Stimulated activated CD4-positive, alpha-beta T cell treated with anti-CD3 and anti-CD28 coated beads, Interleukin-2, amount 100 ng/mL, for 24 hours (primary cell): ENCODE data around the gene C4orf54.

ENCODE experiments used
- DNase-seq, 2 donors: peaks; one replicate each; pipeline ENCODE4 v3.0.0-alpha.2; 2020

The C4orf54 gene

DNA sequence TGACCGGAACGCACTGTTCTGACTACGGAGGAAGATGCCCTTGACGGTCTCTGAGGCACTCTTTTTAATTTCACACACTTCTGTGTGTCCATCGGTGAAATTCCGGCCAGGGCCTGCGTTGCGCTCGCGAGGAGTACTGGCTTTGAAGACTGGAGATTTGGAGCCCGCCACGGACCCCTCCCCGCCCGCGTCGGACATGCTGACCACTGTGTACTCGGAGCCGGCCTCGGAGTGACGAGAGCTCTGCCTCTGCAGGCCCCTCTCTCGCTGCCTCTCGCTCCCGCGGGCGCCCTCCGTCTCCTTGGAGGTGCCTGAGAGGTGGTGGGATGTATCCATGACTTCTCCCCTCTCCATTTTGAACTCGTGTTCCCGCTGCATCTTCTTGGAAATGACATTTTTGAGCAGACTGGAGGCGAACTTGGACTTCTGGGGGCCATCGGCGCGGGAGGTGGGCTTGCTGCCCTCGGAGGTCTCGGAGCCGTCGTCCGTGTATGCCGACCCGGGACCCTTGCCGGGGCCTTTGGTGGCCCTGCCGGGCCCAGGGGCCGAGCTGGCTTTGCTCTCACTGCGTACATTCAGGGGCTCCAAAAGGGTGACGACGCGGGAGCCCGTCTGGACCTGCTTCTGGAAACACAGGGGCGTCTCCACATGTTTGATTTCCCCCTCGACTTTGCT lies 5.7 kb downstream of the C4orf54 start:
- DNase-seq = no peak

DNA sequence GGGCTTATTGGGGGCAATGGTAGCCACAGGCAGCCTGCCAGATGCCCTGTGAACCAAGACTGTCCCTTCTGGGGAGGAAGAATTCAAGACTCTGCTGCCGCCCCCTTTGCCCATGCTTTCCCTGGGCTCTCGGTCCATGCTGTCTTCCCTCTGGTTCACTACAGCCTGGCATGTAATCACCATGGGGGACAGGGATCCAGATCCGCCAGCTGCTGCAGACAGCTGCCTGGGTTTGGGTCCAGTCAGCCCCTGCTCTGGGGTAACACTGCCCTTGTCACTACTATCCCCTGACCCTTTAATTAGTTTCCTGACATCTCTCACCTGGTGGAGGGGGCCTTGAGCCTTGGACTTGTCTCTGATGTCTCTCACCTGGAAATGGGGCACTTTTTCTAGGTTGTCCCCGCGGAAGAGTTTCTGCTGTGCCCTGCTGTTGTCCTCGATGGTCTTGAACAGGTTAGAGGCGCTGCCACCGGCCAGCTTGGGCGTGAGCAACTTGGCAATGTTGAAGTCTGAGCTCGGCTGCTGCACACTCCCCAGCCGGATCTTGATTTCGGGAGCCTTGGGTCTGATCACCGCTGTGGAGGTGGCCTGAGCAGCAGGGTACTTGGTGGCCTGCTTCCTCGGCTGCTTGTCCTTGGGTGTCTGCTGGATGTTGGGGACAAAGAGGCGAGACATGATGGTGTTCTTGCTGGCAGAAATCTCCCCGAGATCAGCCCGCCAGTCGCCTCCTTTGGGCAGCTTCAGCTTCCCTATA lies 6.4 kb downstream of the C4orf54 start:
- no peak for DNase-seq

DNA sequence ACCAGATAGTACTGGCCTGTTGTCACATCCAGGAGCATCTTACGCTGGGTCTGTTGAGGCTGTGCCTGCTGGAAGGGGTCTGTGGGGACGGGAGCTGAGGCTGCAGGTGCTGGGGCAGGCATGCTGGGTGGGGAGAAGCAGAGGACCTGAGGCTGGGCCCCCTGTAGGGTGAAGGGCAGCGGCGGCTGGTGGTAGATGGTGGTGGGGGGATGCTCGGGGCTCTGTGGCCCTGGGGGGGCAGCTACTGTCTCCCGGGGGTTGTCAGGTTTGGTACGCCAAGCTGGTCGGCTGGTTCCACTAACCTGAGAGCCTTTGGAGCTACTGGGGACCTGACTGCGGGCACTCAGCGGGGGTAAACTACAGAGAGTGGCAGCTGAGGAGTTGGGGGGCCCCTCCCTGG lies 7.8 kb downstream of the C4orf54 start:
- DNase-seq = no peak

DNA sequence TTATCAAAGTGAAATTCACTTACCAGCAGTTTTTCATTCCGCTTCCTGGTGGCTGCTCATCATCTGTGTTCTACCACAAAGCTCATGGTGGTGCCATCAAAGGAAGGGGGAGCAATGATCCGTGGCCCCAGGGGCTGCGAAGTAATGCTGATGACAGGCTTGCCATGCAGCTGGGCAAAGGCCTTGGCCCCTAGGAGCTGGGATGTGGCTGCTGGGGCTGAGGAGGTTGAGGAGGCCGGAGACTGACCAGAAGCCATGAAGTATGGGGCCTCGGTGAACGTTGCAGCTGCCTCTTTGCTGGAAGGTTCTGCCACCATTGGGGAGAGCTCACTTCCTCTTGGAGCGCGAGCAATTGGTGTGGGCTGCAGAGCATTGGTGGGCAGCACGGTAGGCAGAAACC lies 8.4 kb downstream of the C4orf54 start:
- DNase-seq = no peak

DNA sequence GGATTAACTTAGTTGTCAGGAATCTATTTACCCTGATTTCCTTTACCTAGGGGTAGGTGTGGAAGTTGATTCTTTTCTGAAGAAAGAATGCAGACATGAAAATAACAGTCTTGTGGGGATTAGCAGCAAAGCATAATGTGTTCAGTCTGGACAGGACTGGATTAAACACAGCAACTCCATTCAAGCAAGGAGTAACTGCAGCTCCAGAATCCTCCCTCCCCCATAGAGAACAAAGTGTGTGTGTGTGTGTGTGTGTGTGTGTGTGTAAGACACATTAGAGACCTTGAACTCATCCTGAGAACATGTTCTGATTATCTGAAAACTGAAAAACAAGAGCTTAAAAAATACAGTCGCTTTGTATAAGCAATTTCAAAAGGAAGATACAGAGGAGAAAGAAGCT lies 9.3 kb downstream of the C4orf54 start:
- DNase-seq = no peak

DNA sequence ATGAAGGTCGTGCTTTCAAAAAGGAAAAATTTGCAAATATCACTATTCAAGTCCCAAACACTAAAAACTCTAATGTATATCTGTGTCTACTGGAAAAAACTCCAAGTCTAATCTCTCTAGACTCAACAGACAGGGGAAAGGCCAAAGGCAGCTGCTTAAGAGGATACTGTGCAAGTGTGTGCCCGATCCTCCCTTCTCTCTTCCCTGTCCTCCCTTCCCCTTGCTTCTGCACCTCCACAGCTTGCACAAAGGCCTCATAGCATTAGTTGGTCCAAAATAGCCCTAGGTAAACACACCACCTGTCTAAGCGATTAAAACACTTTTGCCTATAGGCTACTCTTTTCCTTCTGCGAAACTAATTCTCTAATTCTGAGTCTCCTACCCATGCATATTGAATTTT lies 10.6 kb downstream of the C4orf54 start:
- DNase-seq = no peak

DNA sequence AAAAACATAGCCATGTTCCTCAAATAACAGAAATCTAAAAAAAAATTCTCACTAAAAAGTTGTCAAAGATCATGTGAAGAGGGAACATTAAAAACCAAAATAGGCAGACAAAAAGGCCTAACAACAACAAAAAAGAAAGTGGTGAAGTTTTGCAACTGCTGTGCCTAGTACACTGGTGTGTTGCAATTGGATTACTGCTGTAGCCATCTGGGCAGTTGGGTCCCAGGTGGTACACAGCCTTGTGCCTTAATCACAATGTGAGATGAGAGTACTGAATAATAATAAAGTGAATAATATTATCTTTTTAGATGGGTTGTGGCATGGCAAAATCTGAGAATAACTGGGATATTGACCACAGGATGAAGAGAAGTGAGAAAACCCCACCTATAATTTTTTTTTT lies 12.0 kb downstream of the C4orf54 start:
- DNase-seq = no peak

DNA sequence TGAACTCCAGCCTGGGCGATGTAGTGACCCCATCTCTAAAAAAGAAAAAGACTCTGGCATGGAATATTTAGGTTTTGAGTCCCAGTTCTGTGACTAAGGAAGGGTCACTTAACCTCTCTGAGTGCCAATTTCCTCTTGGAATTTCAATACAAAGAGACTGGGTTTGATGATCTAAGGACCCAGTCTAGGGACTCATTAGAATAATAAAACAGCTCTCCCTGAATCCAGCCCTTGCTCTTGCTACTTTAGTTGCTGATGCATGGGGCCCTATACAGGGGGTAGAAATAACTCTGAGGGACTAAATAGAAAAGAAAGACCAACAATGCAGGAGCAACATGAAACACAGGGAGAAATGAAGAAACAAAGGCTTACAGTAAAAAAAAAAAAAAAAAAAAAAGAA lies 12.6 kb downstream of the C4orf54 start:
- no peak for DNase-seq

DNA sequence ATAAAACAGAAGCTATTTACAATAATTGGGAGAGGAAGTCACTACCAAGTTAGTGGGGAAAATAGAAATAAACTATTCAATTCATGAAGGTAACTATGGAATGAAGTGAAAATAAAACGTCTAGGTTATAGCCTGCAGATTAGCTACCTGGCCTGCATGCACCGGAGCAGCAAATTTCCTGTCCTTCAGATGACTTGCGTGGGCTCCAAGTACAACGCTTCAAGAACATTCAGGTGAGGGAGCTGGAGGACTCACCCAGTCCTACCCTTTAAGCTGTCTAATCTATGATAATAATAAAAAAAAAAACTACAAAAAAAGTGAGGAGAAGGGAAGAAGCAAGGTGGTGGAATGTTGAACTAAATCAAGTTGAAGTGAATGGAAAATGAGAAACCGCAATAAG lies 13.2 kb downstream of the C4orf54 start:
- no peak for DNase-seq

DNA sequence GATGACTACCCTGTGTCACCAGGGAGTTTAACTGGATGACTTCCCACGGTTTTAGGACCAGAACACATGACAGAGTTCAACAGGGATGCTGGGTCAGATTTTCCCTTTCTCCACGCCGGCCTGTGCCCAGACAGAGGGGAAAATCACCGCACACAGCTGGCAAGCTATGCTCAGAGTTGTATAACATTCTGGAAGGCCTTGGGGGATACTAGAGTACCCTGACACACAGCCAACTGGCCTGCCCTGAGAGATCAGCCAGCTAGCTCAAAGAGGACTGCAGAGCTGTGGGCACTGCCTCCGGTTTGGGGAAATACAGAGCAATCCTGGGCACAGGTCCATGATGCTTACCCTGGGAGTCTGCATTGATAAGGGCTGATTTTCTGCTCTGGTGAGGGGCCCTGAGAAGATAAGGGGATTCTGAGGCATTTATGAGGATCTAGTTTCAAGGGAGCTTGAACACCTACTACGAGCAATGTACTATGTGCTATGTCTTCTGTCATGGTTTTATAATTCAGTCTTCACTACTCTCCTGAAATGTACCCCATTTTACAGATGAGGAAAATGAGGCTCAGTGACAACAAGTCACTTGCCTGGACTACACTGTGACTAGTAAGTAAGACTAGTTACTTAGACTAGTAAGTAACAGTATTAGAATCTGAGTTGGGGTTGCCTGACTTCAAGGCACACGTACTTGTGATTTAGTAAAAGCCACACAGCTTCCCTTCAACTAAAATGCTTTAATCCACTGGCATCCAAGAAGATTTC lies 14.7 kb downstream of the C4orf54 start:
- no peak for DNase-seq

DNA sequence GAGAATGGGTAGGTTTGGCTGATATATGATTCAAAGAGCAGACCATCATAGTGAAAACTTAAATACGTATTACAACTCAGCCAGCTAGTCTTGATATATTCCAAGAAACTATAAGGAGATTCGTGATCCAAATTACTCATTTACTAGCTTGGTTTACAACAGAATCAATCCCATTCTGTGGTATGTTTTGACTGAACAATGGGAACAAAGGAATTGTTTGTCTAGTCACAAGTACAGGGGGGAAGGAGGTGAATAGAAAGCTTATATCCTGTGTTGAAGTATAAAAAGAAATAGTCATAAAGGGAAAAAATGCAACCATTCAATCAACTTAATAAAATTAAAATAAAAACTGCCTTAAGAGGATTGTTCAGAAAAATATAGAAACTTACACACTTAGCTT lies 17.0 kb downstream of the C4orf54 start:
- no peak for DNase-seq

DNA sequence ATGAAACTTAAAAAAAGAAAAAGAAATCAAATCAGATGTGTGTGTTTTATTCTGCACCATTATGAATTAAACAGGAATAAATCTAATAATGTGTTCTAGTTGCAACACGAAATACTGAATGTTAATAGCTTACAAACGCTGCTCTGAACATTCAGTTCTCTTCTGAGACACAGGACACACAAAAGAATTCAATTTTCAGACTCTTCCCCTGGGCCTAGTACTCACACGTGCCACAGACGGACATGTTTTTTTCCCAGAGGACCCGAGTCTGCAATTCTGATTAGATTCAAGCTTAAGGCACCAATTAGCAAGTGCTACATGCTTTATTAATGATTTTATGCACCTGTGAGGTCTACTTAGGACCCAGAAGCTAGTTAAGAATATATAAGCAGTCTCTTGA lies 20.5 kb downstream of the C4orf54 start:
- no peak for DNase-seq

DNA sequence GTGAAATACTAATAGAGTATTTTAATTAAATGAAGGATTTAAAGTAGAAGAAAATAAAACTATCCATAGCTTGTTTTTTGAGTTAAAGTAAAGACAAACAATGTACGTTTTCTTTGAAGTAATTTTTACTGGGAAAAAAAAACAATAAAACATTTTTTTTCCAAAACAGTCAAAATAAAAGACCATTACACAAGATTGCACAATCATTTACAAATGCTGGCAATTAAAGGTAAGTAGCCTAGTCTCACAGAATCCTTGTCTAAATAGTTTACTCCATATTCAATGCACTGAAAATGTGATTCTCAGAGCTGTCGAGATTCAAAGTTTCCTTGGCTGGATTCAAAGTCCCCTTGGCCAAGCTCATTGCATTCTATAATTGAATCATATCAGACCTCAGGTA lies 21.2 kb downstream of the C4orf54 start:
- no peak for DNase-seq

DNA sequence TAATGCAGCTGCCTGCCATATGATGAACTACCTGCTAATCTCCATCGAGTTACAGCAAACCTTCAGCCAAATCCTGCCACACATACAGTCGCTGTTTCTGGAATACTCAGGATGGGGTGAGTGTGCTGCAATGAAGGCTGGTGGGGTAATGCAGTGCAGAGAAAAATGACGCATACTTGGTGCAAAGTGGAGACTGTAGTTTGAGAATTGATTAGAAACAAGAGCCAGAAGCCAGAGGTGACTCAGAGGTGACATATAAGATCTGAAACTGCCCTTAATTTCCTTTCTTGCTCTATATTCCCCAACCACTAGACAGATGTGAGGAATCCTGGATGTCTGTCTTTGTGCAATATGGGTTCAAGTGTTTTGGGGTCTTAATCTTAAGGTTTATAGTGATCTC lies 22.0 kb downstream of the C4orf54 start:
- no peak for DNase-seq

DNA sequence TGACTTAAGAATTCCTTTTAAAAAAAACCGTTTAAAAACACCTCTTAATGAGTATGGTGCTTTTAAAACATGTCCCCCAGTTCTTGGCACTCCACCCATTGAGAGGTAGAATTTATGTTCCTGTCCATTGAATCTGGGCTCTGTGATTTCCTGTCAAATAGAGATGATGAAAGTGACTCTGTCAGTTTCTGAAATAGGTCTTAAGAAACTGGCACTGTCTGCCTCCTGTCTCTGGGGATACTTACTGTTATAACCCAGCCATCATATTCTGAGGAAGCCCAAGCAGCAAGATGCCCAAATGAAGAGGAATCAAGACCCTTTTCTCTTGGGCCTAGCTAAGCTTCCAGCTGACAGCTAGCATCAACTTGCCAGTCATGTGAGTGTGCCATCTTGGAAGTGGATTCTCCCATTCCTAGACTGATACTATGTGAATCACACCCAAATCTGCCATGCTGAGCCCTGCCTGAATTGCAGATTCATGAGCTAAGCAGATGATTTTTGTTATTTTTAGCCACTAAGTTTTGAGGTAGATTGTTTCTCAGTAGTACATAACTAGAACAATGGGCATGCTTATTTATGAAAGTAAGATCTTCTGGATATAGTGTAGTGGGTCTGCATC lies 22.8 kb downstream of the C4orf54 start:
- no peak for DNase-seq

DNA sequence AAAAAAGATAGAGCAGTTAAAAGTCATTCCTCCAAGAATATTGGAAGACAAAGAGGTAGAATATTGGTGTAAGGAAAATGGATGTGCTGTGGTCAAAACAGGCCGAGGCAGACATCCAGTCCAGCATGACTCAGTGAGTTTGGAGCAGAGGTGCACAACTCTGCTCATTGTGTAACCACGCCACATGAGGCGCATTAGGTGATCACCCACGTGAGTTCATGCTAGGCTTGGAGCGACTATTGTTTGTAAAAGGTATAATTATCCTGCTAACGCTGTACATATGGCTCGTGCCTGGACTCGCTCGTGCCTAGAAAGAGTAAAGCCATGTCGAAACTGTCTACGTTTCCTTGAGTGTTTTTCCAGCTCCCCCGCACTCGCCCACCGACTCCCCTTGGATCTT lies 23.9 kb downstream of the C4orf54 start:
- no peak for DNase-seq

DNA sequence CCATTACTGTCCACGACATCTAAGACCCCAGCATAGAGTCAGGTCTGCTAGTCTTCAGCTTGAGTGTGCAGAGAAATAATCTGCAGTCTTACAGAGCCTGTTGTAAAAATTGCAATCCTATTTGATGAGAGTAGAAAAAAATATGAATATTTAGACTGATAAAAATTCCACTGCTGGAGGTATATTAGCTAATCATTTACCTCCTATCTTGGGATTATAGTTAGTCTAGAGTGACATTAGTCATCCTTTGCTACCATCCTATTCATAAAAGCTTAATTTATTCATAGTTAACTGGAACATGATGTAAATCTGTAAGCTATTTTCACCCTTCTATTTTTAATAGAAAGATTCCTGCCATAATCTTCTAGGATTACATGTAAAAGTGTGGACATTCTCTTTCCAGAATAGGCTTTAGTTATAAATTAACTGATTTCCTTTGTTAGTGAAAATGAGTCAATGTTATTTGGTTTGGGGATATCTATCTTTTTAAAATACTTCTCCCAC lies 26.7 kb downstream of the C4orf54 start:
- no peak for DNase-seq

DNA sequence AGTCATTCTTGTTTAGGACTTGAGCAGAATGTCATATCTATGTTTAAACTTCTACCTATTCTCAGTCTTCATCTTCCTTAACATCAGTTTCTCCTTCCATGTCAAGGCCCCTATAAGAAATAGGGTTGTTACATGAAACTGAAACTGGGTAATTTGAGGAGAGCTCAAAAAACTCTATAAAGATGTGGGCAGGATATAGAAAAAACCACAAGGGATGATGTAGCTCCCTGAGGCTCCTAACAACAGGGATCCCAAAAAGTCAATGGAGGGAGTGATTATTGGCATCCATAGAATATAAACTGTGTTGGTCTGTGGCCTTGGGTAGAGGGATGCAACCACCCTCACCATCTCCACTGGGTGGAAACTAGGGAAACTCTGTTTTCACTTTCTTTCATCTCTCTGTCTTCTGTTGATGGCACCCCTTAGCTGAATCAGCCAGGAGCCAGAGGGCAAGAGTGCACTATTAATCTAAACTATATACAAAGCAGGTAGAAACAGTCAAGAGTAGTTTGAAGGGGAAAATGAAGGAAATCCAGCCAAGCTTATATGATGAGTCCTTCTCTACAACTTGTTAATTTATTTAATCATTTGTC lies 27.6 kb downstream of the C4orf54 start:
- no peak for DNase-seq

DNA sequence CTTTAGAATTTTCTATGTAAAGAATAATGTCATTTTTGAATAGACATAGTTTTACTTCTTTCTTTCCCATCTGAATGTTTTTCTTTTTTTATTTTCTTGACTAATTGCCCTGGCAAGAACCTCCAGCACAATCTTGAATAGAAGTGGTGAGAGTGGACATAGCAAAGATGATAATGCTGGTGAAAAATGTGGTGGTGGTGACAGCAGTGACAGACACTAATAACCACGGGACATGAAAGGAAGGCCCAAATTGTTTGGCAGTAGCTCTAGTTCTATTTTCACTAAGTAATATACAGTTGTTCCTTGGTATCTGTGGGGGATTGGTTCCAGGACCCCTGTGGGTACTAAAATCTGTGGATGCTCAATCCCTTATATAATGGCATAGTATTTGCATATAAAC lies 29.6 kb downstream of the C4orf54 start:
- no peak for DNase-seq

DNA sequence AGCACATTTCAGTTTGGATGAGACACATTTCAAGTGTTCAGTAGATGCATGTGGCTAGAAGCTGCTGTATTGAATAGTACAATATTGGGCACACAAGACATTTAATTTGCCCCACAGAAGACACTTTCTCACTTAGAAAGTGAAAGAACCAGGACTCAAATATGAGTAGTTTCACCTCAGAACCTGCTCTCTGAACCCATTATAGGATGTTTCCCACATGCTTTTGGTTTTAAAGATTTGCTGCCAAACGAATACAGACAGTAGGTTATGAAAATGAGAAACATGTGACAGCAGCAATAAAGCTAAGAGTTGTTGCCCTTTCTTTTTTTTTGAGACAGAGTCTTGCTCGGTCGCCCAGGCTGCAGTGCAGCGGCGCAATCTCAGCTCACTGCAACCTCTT lies 32.3 kb downstream of the C4orf54 start:
- DNase-seq = no peak

DNA sequence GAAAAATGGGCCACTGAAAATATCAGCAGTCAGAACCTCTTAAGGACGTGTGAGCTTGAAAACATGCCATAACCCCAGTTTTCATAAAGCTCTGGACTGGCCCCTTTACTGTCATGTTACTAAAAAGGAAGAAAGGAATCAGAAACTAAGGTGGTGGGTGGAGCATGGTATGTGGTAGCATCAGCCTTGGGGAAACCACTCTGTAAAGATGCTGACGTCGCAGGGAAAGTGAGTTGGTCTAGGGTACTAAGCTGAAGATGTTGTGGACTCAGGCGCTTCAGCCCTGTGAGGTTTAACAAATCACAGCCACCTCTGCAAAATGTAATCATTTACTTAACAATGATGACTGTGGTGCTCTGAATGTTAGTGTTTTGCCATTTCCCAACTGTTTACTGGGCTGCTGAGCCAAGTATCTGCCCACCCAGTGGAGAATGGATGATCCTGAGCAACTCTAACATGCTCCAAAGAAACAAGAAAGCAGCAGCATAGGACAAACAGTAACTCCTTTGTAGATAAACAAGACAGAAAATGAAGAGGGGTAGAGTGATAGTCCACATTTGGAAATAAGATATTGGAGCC lies 33.4 kb downstream of the C4orf54 start:
- DNase-seq = no peak

DNA sequence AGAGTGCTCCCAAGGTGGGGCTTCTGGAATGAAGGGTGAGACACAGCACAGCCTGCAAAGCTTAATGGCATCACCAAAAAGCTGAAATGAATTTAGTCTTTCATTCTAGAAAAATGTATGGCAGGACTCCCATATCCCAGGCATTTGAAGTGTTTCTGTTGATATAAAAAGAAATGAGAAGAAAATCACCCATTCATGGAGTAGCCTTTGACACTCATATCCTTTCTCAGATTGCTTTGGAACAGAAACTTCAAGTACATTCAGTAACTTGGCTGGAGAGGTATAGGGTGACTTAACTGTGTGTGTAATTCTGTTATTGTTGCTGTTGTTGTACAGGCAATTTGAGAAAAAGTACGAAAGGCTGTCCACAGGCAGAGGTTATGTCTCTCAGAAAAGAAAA lies 35.3 kb downstream of the C4orf54 start:
- DNase-seq = no peak

DNA sequence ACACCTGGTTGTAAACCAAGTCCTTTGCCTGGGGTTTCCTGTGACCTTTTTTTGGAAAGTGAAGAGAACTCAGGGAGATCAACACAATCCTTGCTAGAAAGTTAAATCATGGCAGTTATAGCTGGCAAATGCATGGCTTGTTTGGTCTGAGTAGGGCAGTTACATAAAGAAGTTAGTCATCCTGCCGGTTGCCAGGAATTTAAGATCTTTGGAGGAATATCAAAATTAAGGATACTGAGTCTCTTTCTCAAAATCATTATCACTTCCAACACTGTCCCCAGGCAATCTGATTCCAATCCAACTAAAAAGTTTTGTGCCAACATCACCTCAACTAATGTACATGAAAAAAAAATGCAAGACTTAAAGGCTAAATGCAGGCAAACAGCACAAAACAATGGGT lies 40.3 kb downstream of the C4orf54 start:
- no peak for DNase-seq
